Activated T-cell treated with anti-CD3 and anti-CD28 coated beads, Interleukin-2, amount 50 U/mL, for 24 hours (primary cell): ENCODE data around the gene PLEKHB2.
"Not testable (repeated sequence)": the region's sequence is repeated elsewhere in the genome, so short reads cannot be mapped to it uniquely, and the experiment has no call there.

Experiments used
- DNase-seq: peaks from one replicate; pipeline ENCODE4 v3.0.0-alpha.2; 2020
- H3K27ac Mint-ChIP-seq: 2 replicates; pipeline ENCODE4 v1.8.0; 2020; ENCODE audit warnings: mild to moderate bottlenecking, mixed read lengths
- H3K27me3 Mint-ChIP-seq: 2 replicates; pipeline ENCODE4 v1.8.0; 2020; ENCODE audit warnings: mixed read lengths
- H3K36me3 Mint-ChIP-seq: 2 replicates; pipeline ENCODE4 v1.8.0; 2020; ENCODE audit warnings: low read depth, mixed read lengths
- H3K4me1 Mint-ChIP-seq: 2 replicates; pipeline ENCODE4 v1.8.0; 2020; ENCODE audit warnings: low read depth, mixed read lengths
- H3K4me3 Mint-ChIP-seq: 2 replicates; pipeline ENCODE4 v1.8.0; 2020; ENCODE audit warnings: mild to moderate bottlenecking, moderate library complexity, mixed read lengths
- H3K9me3 Mint-ChIP-seq: 2 replicates; pipeline ENCODE4 v1.8.0; 2020; ENCODE audit warnings: mixed read lengths

PLEKHB2 gene

GRCh38 chr2:131146231-131146630 lies 41.1 kb downstream of the PLEKHB2 start:
- Mint-ChIP-seq H3K27ac (peak overlapping the region; percentile 44), H3K27me3 (no peaks in the 10 kb centered on the region), H3K4me1 (peaks cover 8% of the 10 kb centered on the region), H3K4me3 (no peak overlapping the region), H3K36me3 (peaks cover 94% of the 10 kb centered on the region), H3K9me3 (no peaks in the 10 kb centered on the region)
- DNase-seq: no peak

DNA sequence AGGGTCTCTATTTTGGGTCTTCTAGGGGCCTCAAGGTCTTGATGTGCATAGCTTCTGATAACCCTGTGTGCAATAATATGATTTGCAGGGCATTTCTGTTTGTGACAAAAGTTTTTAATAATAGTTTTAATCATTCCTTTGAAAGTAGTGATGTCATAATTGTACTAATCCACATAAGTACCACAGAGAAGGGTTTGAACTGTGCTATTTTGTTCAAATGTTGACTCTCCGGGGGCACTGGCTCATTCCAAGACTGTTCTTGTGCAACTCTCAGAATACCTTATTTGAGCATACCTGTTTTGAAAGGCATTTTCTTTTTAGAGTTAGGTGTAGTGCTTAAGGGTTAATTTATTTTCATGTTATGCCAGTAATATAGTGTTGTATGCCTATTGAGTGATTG lies 41.6 kb downstream of the PLEKHB2 start:
- H3K27me3 Mint-ChIP-seq: no peaks in the 10 kb centered on the region
- H3K4me1 Mint-ChIP-seq: peaks cover 8% of the 10 kb centered on the region
- H3K27ac Mint-ChIP-seq: no peak overlapping the region
- peaks cover 92% of the 10 kb centered on the region for H3K36me3 Mint-ChIP-seq
- no peak overlapping the region for H3K4me3 Mint-ChIP-seq
- no peak for DNase-seq
- no peaks in the 10 kb centered on the region for H3K9me3 Mint-ChIP-seq

DNA sequence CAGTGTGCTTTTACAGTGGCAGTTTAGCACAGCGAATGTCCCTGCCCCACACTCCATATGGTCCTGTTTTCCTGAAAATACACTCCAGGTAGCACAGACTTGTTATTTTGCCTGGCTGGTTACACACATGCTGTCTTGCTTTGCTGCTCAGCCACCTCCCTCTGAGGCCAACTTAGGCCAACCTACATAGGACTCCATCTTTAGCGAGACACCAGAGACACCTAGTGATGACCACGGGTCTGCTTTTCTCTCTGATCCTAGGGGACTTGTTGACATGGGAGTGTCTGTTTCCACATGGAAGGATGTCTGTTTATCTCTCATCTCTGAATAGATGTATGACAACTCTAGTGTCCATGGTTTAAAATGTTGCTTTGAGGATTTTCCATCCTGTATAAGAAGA lies 43.3 kb downstream of the PLEKHB2 start:
- no peak for DNase-seq
- H3K27me3 Mint-ChIP-seq: no peaks in the 10 kb centered on the region
- no peak overlapping the region for H3K4me3 Mint-ChIP-seq
- no peaks in the 10 kb centered on the region for H3K9me3 Mint-ChIP-seq
- peaks cover 75% of the 10 kb centered on the region for H3K36me3 Mint-ChIP-seq
- peak overlapping the region; percentile 71 for H3K27ac Mint-ChIP-seq
- no peaks in the 10 kb centered on the region for H3K4me1 Mint-ChIP-seq

GRCh38 chr2:131150109-131150508 lies 45.0 kb downstream of the PLEKHB2 start:
- DNase-seq, H3K4me3 Mint-ChIP-seq, H3K27me3 Mint-ChIP-seq, H3K27ac Mint-ChIP-seq, H3K9me3 Mint-ChIP-seq: not testable (repeated sequence)
- Mint-ChIP-seq H3K36me3 (peaks cover 58% of the 10 kb centered on the region), H3K4me1 (peaks cover 16% of the 10 kb centered on the region)

DNA sequence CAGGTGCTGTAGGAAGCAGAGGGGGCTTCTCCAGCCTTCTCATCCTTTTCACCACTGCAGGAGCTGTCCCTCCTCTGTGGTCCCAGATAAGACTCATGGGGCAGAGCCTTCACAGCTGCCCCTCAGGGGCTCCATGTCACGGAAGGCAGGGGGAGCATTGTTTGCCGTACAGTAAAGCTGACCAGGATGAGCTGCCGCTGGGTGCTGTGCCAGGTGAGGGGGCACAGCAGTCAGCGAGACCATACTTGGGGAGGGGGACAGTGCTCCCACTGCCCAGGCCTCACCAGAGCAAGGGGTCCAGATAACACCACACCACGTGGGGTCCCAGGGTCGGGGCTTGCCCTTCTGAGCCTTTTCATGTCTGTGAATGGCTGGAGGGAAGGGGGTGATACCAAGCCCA lies 46.3 kb downstream of the PLEKHB2 start:
- Mint-ChIP-seq H3K4me1 (peaks cover 24% of the 10 kb centered on the region), H3K9me3 (no peaks in the 10 kb centered on the region), H3K4me3 (no peak overlapping the region), H3K27ac (no peak overlapping the region), H3K27me3 (no peaks in the 10 kb centered on the region), H3K36me3 (peaks cover 48% of the 10 kb centered on the region)
- DNase-seq: no peak

- peaks cover 41% of the 10 kb centered on the region for H3K36me3 Mint-ChIP-seq
- no peak overlapping the region for H3K27ac Mint-ChIP-seq
- H3K27me3 Mint-ChIP-seq: no peaks in the 10 kb centered on the region
- DNase-seq: no peak
- no peaks in the 10 kb centered on the region for H3K9me3 Mint-ChIP-seq
- peaks cover 31% of the 10 kb centered on the region for H3K4me1 Mint-ChIP-seq
- no peak overlapping the region for H3K4me3 Mint-ChIP-seq
These were observed 46.9 kb downstream of the PLEKHB2 start for GRCh38 chr2:131152074-131152473.

GRCh38 chr2:131153529-131153928 lies 48.4 kb downstream of the PLEKHB2 start:
- H3K9me3 Mint-ChIP-seq: no peaks in the 10 kb centered on the region
- H3K4me3 Mint-ChIP-seq: no peak overlapping the region

DNA sequence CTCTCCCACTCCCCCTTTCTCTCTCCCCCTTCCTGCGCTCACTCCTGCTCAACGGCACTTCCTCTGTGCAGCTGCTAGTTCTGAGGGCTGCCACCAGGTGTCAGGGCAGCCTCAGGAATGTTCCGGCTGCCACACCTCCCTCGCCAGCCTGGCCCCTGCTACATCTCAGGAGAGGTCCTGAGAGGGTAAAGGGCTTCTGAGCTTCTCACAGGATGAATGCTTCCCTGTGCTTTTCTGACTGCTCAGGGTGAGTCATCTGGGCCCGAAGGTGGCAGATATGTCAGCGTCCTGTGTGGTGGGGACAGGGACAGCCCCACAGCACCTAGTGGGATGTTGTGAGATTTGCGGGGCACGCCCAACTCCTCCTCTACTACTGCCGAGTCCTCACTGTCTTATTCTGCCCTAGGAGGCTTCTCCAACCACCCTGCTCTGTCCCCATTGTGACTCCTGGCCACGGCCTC lies 49.0 kb downstream of the PLEKHB2 start:
- peaks cover 36% of the 10 kb centered on the region for H3K4me1 Mint-ChIP-seq
- peak; percentile 82 for DNase-seq
- H3K27ac Mint-ChIP-seq: peak overlapping the region; percentile 31
- peaks cover 20% of the 10 kb centered on the region for H3K36me3 Mint-ChIP-seq
- no peaks in the 10 kb centered on the region for H3K9me3 Mint-ChIP-seq
- no peaks in the 10 kb centered on the region for H3K27me3 Mint-ChIP-seq
- H3K4me3 Mint-ChIP-seq: no peak overlapping the region

More at GRCh38 chr2:131153529-131153928, 48.4 kb downstream of the PLEKHB2 start:
- no peak for DNase-seq
- H3K27me3 Mint-ChIP-seq: no peaks in the 10 kb centered on the region
- H3K4me1 Mint-ChIP-seq: peaks cover 36% of the 10 kb centered on the region
- H3K36me3 Mint-ChIP-seq: peaks cover 26% of the 10 kb centered on the region
- H3K27ac Mint-ChIP-seq: no peak overlapping the region

- no peak for DNase-seq
- Mint-ChIP-seq H3K9me3 (no peaks in the 10 kb centered on the region), H3K27ac (peak overlapping the region; percentile 31), H3K27me3 (no peaks in the 10 kb centered on the region), H3K36me3 (peaks cover 15% of the 10 kb centered on the region), H3K4me3 (no peak overlapping the region), H3K4me1 (peaks cover 36% of the 10 kb centered on the region)
These were observed 49.5 kb downstream of the PLEKHB2 start for GRCh38 chr2:131154647-131155046.

DNA sequence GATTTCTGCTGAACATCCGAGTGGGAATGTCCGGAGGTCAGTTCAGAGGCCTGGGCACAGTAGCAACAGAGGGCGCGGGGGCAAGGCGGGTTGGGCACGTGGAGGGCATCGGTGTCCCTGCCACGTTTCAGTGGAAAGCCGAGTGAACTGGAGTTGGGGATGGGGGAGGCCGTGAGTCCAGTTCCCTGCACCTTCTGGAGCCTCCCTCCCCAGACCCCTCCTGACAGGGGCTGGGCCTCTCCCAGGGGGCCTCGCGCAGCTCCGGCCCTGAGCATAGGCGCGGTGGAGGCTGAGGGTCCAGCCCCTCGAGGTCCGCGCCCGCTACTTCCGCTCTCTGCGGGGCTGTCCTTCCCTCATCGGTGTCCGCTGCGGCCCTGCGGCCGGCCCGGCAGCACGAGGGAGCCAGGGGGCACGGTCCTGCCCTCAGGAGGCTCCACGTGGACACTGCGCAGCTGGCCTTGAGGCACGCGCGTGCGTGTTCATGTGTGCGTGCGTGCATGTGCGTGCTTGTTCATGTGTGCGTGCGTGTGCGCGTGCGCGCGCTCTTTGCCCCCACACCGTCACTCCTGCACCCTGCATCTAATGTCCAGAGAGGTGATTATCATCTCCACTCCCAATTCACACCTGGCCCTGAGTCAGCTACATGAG lies 50.2 kb downstream of the PLEKHB2 start:
- H3K36me3 Mint-ChIP-seq: peaks cover 10% of the 10 kb centered on the region
- peak overlapping the region; percentile 38 for H3K27ac Mint-ChIP-seq
- H3K4me3 Mint-ChIP-seq: no peak overlapping the region
- H3K9me3 Mint-ChIP-seq: no peaks in the 10 kb centered on the region
- H3K27me3 Mint-ChIP-seq: no peaks in the 10 kb centered on the region
- peaks cover 36% of the 10 kb centered on the region for H3K4me1 Mint-ChIP-seq
- no peak for DNase-seq

DNA sequence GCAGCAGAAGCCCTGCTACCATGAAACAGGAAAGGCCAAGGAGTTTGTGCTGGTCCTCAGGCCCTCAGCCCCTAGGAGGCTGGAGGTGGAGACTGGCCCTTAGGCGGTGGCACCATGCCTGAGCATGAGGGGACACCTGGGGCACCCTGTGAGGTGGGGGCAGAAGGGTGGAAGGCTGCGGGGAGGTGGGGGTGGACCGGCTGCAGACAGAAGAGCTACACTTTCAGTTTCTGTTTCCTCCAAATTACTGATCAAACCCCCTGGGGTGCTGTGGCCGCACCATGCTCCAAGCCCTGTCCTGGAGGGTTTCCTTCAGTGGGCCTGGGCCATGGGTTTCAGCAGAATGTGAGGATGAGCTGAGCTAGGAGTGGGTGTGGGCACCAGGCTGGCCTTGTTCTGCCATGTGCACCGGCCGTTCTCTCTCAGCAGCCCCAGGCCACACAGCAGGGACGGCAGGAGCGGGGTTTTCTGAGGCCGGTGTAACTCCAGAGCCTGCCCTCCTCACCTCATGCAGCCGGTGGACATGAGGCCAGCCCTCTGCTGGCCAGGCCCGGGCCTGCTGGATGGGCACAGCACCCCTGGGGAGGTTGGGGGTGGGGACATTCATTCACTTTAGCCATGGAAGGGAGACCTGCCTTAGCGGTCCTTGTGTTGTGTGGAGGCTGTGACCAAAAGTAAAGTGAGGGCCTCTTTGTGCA lies 51.5 kb downstream of the PLEKHB2 start:
- no peaks in the 10 kb centered on the region for H3K27me3 Mint-ChIP-seq
- H3K4me1 Mint-ChIP-seq: peaks cover 36% of the 10 kb centered on the region
- H3K4me3 Mint-ChIP-seq: no peak overlapping the region
- no peak overlapping the region for H3K27ac Mint-ChIP-seq
- no peaks in the 10 kb centered on the region for H3K9me3 Mint-ChIP-seq
- H3K36me3 Mint-ChIP-seq: no peaks in the 10 kb centered on the region
- DNase-seq: peak; percentile 50

DNA sequence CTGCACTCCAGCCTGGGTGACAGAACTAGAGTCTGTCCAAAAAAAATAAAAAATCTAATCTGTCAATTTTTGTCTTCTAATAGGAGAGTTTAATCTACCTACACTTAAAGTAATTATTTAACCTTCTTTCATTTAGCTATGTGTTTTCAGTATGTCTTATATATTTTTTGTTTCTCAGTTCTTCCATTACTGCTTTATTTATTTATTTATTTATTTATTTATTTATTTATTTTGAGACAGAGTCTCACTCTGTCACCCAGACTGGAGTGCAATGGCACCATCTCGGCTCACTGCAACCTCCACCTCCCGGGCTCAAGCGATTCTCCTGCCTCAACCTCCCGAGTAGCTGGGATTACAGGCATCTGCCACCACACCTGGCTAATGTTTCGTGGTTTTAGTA lies 60.4 kb downstream of the PLEKHB2 start:
- H3K27me3 Mint-ChIP-seq, H3K27ac Mint-ChIP-seq, H3K4me3 Mint-ChIP-seq, H3K4me1 Mint-ChIP-seq, H3K36me3 Mint-ChIP-seq, DNase-seq, H3K9me3 Mint-ChIP-seq: not testable (repeated sequence)

DNA sequence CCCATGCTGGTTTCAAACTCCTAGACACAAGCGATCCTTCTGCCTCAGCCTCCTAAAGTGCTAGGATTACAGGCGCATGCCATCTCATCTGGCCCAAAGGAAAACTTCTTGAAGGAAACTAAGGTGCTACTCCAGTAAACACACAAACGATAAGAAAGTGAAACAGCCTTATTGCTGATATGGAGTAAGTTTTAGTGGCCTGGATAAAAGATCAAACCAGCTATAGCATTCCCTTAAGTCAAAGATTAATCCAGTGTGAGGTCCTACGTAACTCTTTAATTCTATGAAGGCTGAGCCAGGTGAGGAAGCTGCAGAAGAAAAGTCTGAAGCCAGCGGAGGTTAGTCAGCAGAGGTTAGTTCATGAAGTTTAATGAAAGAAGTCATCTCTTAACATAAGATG lies 63.4 kb downstream of the PLEKHB2 start:
- Mint-ChIP-seq H3K4me3 (no peak overlapping the region), H3K36me3 (no peaks in the 10 kb centered on the region), H3K27me3 (peaks cover 6% of the 10 kb centered on the region), H3K4me1 (no peaks in the 10 kb centered on the region), H3K27ac (no peak overlapping the region), H3K9me3 (no peaks in the 10 kb centered on the region)
- no peak for DNase-seq

- not testable (repeated sequence) for H3K4me1 Mint-ChIP-seq, H3K36me3 Mint-ChIP-seq, H3K27ac Mint-ChIP-seq, H3K9me3 Mint-ChIP-seq, DNase-seq, H3K4me3 Mint-ChIP-seq
- H3K27me3 Mint-ChIP-seq: peaks cover 28% of the 10 kb centered on the region
These were observed 72.9 kb downstream of the PLEKHB2 start for GRCh38 chr2:131178050-131178449.

DNA sequence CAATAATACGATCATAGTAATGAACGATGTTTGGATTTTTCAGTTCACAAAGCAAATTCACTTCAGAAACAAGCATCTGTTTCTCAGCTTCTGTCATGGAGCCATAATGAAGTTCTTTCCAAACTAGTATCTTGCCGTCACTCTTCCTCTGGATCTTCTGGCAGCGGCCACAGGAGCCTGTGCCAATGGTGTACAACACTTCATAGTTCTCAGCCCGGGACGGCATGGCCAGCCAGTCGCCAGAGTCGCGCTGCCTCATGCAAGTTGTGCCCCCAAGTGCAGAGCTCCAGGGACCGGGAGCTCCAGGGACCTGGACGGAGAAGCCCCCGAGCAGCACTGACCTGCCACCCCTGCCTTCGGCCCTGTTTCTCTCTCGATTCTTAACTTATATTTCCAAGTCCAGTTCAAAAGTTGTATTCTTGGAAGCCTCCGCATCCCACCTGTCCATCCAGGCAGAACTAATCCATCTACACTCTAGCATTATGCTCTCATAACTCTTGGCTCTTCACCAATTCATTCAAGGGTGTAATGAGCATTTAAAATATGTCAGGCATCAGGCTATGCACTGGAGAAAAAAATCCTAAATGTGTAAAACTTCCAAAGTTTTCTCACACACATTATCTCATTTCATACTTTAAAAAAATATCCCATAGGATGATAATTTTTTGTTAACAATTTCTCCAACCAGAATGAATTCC lies 73.7 kb downstream of the PLEKHB2 start:
- not testable (repeated sequence) for DNase-seq, H3K36me3 Mint-ChIP-seq, H3K4me1 Mint-ChIP-seq, H3K4me3 Mint-ChIP-seq, H3K27ac Mint-ChIP-seq, H3K9me3 Mint-ChIP-seq
- H3K27me3 Mint-ChIP-seq: peaks cover 24% of the 10 kb centered on the region
